ENCODE data around the gene UBQLN4.

The UBQLN4 gene

GRCh38 chr1:156080863-156081179 lies 27.2 kb upstream of the UBQLN4 start:
- no peak for TF ChIP-seq CTCF (IDR thresholded peaks at IDR 0.05; ENCODE audit: insufficient read depth, low read depth, low read length, missing control alignments)
- peak overlapping the region; percentile 59 for H3K4me3 ChIP-seq (ENCODE audit: low read length)
- no peak for DNase-seq (ENCODE audit: low read depth)

GRCh38 chr1:156080241-156080862 lies 26.8 kb upstream of the UBQLN4 start:
- peak overlapping the region; percentile 59 for H3K4me3 ChIP-seq (ENCODE audit: low read length)
- no peak for DNase-seq (ENCODE audit: low read depth)
- TF ChIP-seq CTCF (IDR thresholded peaks at IDR 0.05; ENCODE audit: insufficient read depth, low read depth, low read length, missing control alignments), result no peak

- DNase-seq (ENCODE audit: low read depth), result no peak
- no peak overlapping the region for H3K4me3 ChIP-seq (ENCODE audit: low read length)
- no peak for TF ChIP-seq CTCF (IDR thresholded peaks at IDR 0.05; ENCODE audit: insufficient read depth, low read depth, low read length, missing control alignments)
Measured at GRCh38 chr1:156079762-156080161, 26.2 kb upstream of the UBQLN4 start.

GRCh38 chr1:156078728-156079127 lies 25.1 kb upstream of the UBQLN4 start:
- H3K4me3 ChIP-seq (ENCODE audit: low read length), result no peak overlapping the region
- no peak for TF ChIP-seq CTCF (IDR thresholded peaks at IDR 0.05; ENCODE audit: insufficient read depth, low read depth, low read length, missing control alignments)
- DNase-seq (ENCODE audit: low read depth), result no peak

GRCh38 chr1:156077430-156077760 lies 23.8 kb upstream of the UBQLN4 start:
- DNase-seq (ENCODE audit: low read depth), result no peak
- TF ChIP-seq CTCF (IDR thresholded peaks at IDR 0.05; ENCODE audit: insufficient read depth, low read depth, low read length, missing control alignments), result no peak
- no peak overlapping the region for H3K4me3 ChIP-seq (ENCODE audit: low read length)

GRCh38 chr1:156076609-156077429 lies 23.2 kb upstream of the UBQLN4 start:
- no peak for DNase-seq (ENCODE audit: low read depth)
- no peak overlapping the region for H3K4me3 ChIP-seq (ENCODE audit: low read length)
- no peak for TF ChIP-seq CTCF (IDR thresholded peaks at IDR 0.05; ENCODE audit: insufficient read depth, low read depth, low read length, missing control alignments)

- no peak overlapping the region for H3K4me3 ChIP-seq (ENCODE audit: low read length)
- DNase-seq (ENCODE audit: low read depth), result no peak
- TF ChIP-seq CTCF (IDR thresholded peaks at IDR 0.05; ENCODE audit: insufficient read depth, low read depth, low read length, missing control alignments), result no peak
Measured at GRCh38 chr1:156075775-156076204, 22.2 kb upstream of the UBQLN4 start.

Measured in epithelial cell of esophagus (primary cell).